GM19467 (cell line): ENCODE results near the gene KLF16.
A peak's percentile ranks its signal among the peaks of the same experiment; 100 is the strongest.
"Not testable (repeated sequence)": the region's sequence is repeated elsewhere in the genome, so short reads cannot be mapped to it uniquely, and the experiment has no call there.

Experiments used
- ATAC-seq: cut with Tn5 transposase; IDR thresholded peaks from one replicate; pipeline ENCODE4 v1.9.1; 2021; ENCODE audit warnings: mild to moderate bottlenecking, moderate library complexity; ENCODE audit not compliant: unreplicated experiment

Gene KLF16

DNA sequence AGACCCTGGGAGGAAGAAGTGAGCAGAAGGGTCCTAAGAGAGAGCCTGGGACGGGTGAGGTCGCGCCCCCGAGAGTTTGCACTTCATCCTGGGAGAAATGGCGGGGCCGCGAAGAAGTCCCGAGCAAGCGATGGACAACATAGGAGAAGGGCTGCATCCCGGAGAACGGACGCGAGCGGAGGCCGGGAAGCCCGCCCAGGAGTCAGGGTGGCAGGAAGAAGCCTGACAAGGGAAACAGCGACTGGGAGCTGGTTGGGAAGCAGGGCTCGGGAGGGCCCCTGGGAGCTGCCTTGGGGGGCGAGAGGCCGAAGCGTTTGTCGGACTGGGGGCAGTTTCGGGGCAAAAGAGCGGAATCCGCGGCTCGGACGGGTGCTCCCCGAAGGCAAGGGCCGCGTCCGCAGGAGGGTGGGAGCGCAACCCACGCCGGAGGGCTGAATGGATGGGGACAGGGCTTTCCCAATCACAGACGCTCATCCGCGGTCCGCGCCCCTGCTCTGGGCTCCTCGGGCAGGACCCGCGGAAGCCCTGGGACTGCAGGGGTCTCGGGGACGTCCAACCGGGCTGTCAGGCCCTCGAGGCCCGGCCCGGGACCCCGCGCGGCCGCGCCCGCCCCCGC is 21.4 kb upstream of the KLF16 start:
- peak; percentile 12 for ATAC-seq

DNA sequence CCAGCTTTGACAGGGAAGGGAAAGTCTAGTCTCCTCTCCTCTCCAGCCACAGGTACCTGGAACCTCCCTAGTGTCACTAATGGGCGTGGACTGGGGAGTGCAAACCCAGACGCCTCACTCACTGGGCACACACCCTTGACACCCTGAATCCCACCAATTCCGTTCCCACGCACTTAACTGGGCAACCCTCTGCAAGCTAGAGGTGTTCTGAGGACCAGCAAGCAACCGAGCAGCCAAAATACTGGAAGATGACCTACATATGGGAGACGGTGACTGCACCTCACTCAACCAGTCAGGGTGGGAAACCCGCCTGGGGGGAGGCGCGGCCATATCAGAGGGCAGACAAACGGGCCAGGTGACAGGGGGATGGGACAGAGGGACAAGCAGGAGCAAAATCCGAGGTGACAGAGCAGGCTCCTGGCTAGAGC is 20.9 kb upstream of the KLF16 start:
- no peak for ATAC-seq

DNA sequence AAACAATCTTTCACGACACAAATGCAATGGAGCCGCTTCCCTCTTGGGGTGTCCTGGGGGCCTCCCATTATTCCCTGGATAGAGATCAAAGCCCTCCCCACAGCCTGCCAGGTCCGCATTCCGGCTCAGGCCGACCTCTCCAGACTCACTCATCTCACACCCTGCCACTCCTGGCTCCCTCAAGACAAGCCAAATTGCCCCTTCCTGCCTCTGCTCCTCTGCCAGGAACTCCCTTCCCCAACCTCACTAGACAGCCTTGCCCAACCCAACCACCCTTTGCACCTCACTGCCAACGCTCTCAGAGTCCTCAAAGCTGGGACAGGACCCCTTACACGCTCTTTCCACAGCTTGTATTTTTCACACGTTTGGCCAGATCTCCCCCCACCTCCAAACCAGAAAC is 20.4 kb upstream of the KLF16 start:
- no peak for ATAC-seq

DNA sequence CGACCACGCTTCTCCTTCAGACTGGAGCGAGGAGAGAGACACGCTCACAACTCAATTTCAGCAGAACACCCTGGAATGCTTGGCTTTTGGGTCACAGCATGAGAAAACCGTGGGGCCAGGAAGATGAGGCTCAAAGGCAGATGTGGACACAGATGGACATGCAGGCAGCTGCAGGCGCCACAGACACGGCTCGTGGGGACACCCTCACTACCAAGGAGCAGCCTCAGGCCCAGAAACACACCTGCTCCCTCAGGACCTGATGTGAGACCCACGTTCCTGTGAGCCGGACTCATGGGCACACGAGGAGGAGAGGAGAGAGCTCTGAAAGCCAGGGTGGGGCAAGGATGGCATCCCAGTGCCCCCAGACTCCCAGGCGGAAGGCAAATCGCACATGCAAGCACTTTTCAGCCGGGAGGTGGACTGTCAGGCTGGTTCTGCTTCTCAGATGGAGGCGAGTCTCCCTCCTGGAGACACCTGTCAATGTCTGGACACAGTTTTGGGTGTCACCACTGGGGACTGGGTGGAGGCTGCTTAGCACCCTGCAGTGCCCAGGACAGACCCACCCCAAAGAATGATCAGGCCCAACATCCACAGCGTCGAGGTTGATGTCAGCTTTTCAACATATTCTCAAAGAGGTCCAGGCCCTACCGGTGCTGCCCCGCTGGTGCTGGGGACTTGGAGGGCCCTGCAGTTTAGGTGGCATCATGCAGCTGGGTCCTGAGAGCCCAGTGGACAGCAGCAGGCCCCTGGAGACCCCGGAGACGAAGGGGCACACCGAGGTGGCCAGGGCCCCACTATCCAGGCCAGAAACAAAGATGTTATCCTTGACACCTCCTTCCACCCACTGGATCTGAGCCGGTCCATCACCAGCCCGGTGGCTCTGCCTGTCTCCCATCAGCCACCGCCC is 19.7 kb upstream of the KLF16 start:
- ATAC-seq, result no peak

GRCh38 chr19:1882089-1882785 is 18.9 kb upstream of the KLF16 start:
- no peak for ATAC-seq

DNA sequence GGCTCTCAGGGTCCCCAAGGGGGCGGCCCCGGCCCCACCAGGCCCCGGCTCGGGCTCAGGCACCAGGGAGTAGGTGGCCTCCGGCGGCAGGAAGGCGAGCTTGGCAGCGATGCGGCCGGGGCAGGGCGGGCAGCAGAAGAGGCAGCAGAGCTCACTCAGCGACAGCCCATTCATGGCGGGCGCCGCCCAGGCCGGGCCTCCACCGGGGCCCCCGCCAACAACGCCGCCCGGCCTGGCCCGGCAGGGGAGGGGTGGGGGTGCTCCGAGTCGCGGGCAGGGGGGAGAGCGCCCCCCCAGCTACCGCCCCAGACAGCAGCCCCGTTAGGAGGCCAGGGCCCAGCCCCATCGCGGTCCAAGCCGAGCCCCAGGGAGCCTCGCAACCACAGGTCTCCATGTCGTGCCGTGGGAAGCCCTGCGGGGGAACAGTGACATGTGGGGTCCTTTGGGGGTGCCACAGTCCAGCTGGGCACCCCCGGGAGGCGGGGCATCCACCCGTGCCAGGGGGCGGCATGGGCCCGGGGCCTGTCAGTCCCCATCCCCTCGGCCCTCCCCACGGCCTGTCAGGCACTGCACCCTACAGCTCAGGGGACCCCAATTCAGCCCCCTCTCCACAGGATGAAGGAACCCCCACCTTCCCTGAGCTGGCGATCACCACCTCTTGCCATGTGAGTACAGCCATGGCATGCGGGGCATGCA is 18.2 kb upstream of the KLF16 start:
- ATAC-seq, result not testable (repeated sequence)

- ATAC-seq, result no peak
Measured at GRCh38 chr19:1880611-1881392, 17.4 kb upstream of the KLF16 start.

DNA sequence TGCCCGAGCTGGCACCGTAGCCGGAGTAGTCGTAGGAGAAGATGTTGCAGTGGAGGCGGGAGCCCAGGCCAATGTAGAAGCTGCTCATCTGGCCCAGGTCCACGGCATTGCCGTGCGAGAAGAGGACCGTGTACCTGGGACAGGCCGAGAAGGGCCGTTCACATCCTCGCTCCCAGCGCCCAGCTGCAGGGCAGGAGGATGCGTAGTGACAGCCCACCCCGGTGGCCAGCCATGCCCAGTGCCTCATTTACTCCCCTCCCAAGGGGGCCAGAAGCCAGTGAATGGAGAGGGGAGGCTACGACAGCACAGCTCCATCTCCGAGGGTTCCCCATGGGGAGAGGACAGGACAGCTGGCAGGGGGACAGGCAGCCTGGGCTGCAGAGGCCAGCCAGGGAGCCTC is 16.6 kb upstream of the KLF16 start:
- not testable (repeated sequence) for ATAC-seq

DNA sequence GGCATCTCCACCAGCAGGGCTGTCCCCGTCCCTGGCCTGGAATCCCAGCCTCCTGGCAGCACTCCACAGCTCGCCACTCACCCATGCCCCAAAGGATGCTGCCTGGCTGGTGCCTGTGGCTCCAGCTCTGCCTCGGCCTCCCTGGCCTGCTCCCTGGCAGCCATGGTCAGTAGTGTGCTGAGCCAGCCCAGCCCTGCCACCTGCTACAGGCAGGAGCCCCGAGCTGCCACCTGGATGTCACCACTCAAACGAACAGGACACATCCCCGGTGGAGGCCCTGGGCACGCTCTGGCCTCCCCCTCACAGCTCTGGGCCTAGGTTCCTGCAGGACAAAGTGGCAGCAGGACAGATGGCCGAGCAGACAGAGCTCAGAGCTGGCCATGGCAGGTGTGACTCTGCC is 15.2 kb upstream of the KLF16 start:
- ATAC-seq, result not testable (repeated sequence)

- not testable (repeated sequence) for ATAC-seq
Measured at GRCh38 chr19:1877280-1877660, 13.9 kb upstream of the KLF16 start.

DNA sequence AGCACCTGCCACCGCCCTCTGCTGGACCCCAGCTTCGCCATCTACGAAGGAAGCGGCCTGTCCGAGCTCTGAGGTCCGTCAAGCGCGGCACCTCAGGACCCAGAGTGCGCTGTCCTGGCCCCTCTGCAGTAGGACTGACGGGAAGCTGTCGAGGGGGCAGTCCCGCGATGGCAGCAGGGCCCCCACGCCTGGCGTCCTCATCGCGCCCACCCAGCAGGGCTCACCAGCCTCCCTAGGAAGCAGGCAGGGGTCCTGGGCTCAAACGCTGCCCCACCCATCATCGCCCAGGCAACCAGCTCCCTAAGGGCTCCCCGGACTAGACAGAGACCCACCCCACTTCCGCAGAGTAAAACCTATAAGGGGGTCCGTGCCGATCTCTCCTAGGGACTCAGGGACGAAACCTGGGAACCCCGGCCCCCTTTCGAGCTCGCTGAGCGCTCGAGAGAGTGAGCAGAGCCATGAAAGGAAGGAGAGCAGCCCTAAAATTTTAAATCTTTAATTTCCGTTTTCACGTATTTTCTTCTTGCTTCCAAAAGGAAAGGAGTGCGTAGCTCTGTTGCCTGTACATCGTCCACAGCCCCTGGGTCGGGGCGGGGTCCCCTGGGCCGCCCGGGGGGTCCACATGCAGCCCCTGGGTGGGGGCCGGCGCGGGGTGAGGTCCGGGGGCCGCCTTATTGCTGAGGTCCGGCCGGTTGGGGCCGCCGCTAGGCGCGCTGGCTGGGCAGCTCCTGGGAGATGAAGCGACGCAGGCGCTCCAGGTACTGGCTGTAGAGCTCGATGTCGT is 13.3 kb upstream of the KLF16 start:
- ATAC-seq, result not testable (repeated sequence)

DNA sequence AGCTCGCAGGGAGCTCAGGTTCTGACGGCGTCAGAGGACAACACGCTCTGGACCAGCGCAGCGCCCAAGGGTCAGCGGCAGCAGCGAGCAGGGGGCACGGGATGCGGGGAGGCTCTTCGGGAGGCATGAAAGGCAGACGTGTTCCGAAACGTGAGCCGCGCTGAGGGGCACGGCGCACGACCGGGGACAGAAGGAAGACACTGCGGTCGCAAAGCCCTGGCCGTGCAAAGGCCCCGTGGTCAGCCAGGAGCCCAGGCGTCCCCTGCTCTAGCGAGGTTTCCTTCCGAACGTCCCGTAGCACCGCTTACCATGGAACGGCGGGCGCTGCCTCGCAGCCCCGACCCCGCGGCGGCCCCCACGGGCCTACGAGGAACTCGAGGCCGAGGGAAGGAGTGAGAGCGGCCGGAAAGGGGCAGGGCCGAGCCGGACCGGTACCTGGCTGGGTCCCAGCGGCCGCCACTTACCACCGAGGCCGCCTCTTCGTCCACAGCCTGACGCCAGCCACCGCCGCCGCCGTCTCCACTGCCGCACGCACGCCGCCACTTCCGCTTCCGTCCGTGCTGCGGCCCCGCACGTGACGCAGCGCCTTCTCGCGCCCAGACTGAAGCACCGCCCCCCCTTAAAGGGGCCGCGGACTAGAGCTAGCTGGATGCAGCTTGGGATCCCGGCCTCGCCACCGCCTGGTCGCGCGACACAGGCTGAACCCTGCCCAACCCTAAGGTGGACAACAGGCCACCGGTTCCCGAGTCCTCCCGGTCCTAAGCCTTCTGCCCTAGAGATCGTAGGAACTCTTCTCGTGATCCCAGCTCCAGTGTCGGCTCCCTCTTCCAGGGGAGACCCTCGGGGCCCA is 12.5 kb upstream of the KLF16 start:
- ATAC-seq, result peak; percentile 90

- not testable (repeated sequence) for ATAC-seq
Measured at GRCh38 chr19:1875265-1875645, 11.9 kb upstream of the KLF16 start.

GRCh38 chr19:1874554-1875185 is 11.3 kb upstream of the KLF16 start:
- ATAC-seq, result no peak

DNA sequence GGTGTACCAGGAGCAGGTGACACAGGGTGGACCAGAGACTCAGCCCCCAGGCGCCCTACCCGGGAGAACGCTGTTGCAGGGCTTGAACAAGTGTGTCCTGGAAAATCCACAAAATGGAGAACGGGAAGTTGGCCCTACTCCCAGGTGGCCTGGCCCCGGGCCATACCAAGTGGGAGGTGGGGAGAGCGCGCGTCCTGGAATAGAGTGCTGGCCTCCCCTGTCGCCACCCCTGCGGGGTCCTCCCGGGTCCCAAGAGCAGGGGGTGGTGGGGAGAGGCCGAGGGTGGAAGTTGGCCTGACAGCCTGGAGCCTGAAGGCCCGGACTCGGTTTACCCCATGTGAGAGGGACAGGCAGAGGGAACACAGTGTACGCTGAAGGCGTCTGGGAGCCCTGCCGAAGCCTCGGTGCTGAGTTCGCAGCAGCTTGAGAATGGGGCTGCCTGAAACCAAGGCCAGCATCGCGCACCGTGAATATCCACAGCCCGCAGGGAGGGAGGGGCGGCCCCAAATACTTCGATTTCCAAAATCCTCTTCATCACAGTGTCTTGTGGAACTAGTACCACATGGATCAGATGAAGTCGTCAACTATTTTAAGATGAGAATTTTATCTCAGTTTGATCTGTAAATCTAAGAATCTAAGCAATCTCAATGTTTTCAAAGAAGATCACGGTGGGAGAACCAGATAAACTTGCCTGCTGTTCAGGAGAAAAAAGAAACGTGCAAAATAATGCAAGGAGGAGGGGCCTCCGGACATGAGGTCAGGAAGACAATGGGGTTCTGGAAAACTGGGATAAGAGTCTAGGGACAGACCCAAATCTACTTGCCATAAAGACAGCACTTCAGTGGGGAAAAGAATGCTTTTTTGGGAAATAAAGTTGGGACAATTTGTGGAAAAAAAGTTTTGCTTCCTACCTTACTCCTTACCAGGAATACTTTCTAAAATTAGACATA is 10.4 kb upstream of the KLF16 start:
- ATAC-seq, result no peak

- ATAC-seq, result no peak
Measured at GRCh38 chr19:1872807-1873523, 9.6 kb upstream of the KLF16 start.
